ENCODE measurements around the gene PARG.
"Not testable (repeated sequence)": the region's sequence is repeated elsewhere in the genome, so short reads cannot be mapped to it uniquely, and the experiment has no call there.

DNA sequence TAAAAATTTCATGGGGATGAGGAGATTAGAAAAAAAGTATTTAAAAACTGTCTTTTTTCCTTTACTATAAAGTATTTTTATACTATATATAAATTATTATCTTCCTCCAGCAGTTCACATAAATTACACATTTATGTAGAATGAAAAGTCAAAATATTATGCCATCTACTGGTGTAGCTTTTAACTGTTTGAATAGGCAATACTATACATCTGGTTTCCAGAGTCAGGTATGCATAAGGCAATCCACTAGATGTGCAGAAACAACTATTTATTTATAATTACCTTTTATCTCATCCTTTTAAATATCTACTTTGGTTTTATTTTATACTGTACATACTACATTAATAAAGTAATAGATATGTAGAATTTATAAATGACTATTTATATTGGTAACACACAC is 25.4 kb downstream of the PARG start:
- not testable (repeated sequence) for TF ChIP-seq POLR2A (IDR thresholded peaks at IDR 0.05)
- TF ChIP-seq, protein P1, sequence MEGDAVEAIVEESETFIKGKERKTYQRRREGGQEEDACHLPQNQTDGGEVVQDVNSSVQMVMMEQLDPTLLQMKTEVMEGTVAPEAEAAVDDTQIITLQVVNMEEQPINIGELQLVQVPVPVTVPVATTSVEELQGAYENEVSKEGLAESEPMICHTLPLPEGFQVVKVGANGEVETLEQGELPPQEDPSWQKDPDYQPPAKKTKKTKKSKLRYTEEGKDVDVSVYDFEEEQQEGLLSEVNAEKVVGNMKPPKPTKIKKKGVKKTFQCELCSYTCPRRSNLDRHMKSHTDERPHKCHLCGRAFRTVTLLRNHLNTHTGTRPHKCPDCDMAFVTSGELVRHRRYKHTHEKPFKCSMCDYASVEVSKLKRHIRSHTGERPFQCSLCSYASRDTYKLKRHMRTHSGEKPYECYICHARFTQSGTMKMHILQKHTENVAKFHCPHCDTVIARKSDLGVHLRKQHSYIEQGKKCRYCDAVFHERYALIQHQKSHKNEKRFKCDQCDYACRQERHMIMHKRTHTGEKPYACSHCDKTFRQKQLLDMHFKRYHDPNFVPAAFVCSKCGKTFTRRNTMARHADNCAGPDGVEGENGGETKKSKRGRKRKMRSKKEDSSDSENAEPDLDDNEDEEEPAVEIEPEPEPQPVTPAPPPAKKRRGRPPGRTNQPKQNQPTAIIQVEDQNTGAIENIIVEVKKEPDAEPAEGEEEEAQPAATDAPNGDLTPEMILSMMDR (IDR thresholded peaks at IDR 0.05), result not testable (repeated sequence)
